HCT116 (cell line): ENCODE measurements around the gene STK35. TPM values are rescaled to one million over a fixed set of nuclear protein-coding genes. Genes with fewer than 3 reads are reported as not detected.

ENCODE experiments used
- ATAC-seq: fragments of 200-7000 bp; cut with Tn5 transposase; 2 replicates; pipeline ENCODE4 v1.9.1; 2020; ENCODE audit warnings: mild to moderate bottlenecking, moderate library complexity
- BruUV-seq: library from RNA; stranded (reverse); fragments of 400-500 nt; replicated peaks from 2 replicates; lab custom pipeline; 2021; lab: Mats Ljungman, UMichigan
- CTCF ChIA-PET: fragments of 300-600 bp; sonication (Branson Sonifier 250); formaldehyde crosslinking; loops from one replicate; lab custom pipeline; 2021; ENCODE audit warnings: antibody characterized with exemption; lab: Charles Lee
- POLR2A ChIA-PET: fragments of 300-600, 350-600 bp; sonication (Branson Sonifier 250); formaldehyde crosslinking; loops from one replicate; lab custom pipeline; 2021; ENCODE audit warnings: antibody characterized with exemption; lab: Charles Lee
- RAD21 ChIA-PET, 2 experiments: fragments of 300-600 bp; sonication (Branson Sonifier 250); formaldehyde crosslinking; loops; one replicate each; lab custom pipeline; 2023; ENCODE audit warnings: low total read pairs in 2 of 2; ENCODE audit not compliant: uncharacterized antibody in 2 of 2, unreplicated experiment in 2 of 2, low non-redundant PET in 1 of 2; lab: Charles Lee
- DNase-seq: peaks from one replicate; pipeline ENCODE4 v3.0.0-alpha.2; 2010; ENCODE audit warnings: low read depth, low spot score
- H2AFZ ChIP-seq: fragments of 200-600 bp; shearing (Covaris generic), sonication (generic); 2 replicates; pipeline ENCODE4 v1.6.1; 2017; ENCODE audit warnings: low read depth, mixed run types, mixed read lengths, antibody characterized with exemption, low read length; ENCODE audit not compliant: poor library complexity, severe bottlenecking
- H3K27ac ChIP-seq: 2 replicates; pipeline ENCODE4 v1.5.1; 2012; ENCODE audit warnings: low read depth, low read length
- H3K27me3 ChIP-seq: fragments of 200-600 bp; sonication (generic); 2 replicates; pipeline ENCODE4 v1.6.1; 2016; ENCODE audit warnings: mixed run types, low read length, mixed read lengths; ENCODE audit not compliant: insufficient read depth
- H3K36me3 ChIP-seq, 2 experiments: fragments of 200-500 bp in 1 of 2; fragments of 200-600 bp in 1 of 2; sonication (Bioruptor generic) in 1 of 2; sonication (generic) in 1 of 2; 2 replicates each; pipeline versions ENCODE4 v1.5.1 to v1.6.1; 2014 to 2016; ENCODE audit warnings: low read length in 2 of 2, inconsistent platforms in 1 of 2, mixed read lengths in 1 of 2, mixed run types in 1 of 2; ENCODE audit not compliant: insufficient read depth in 2 of 2, control insufficient read depth in 1 of 2
- H3K4me1 ChIP-seq, 2 experiments: fragments of 200-600 bp in 1 of 2; sonication (generic) in 1 of 2; 2 replicates each; pipeline versions ENCODE4 v1.5.1 to v1.6.1; 2012 to 2017; ENCODE audit warnings: low read length in 2 of 2, inconsistent platforms in 1 of 2, mild to moderate bottlenecking in 1 of 2, mixed read lengths in 1 of 2, mixed run types in 1 of 2, moderate library complexity in 1 of 2; ENCODE audit not compliant: insufficient read depth in 2 of 2, control insufficient read depth in 1 of 2
- H3K4me2 ChIP-seq: fragments of 200-600 bp; sonication (generic); 2 replicates; pipeline ENCODE4 v1.6.1; 2017; ENCODE audit warnings: mixed run types, low read length, mixed read lengths
- H3K4me3 ChIP-seq, 2 experiments: fragments of 200-600 bp in 1 of 2; sonication (generic) in 1 of 2; replicated peaks in 1 of 2; 2 replicates each; pipeline ENCODE4 v1.5.1; 2011 to 2016; ENCODE audit warnings: low read length in 2 of 2, control low read depth in 1 of 2, low read depth in 1 of 2, mild to moderate bottlenecking in 1 of 2, mixed read lengths in 1 of 2, mixed run types in 1 of 2
- H3K79me2 ChIP-seq: fragments of 200-600 bp; sonication (generic); 2 replicates; pipeline ENCODE4 v1.6.1; 2017; ENCODE audit warnings: mild to moderate bottlenecking, mixed run types, low read length, moderate library complexity, mixed read lengths; ENCODE audit not compliant: insufficient read depth
- H3K9ac ChIP-seq: fragments of 200-600 bp; sonication (generic); 2 replicates; pipeline ENCODE4 v1.6.1; 2016; ENCODE audit warnings: low read length, mixed read lengths
- H3K9me2 ChIP-seq: fragments of 200-600 bp; sonication (generic), shearing (Covaris generic); 2 replicates; pipeline ENCODE4 v1.6.1; 2017; ENCODE audit warnings: mixed run types, mild to moderate bottlenecking, moderate library complexity; ENCODE audit not compliant: insufficient read depth
- H3K9me3 ChIP-seq, 2 experiments: fragments of 200-500 bp in 1 of 2; fragments of 200-600 bp in 1 of 2; sonication (Bioruptor generic) in 1 of 2; sonication (generic) in 1 of 2; 2 replicates each; pipeline ENCODE4 v1.6.1; 2014 to 2017; ENCODE audit warnings: low read length in 2 of 2, mixed read lengths in 2 of 2, inconsistent platforms in 1 of 2, low read depth in 1 of 2, mild to moderate bottlenecking in 1 of 2, mixed run types in 1 of 2, moderate library complexity in 1 of 2; ENCODE audit not compliant: control insufficient read depth in 1 of 2, insufficient read depth in 1 of 2
- H4K20me1 ChIP-seq: fragments of 200-600 bp; sonication (generic), shearing (Covaris generic); 2 replicates; pipeline ENCODE4 v1.6.1; 2017; ENCODE audit warnings: mixed run types, mild to moderate bottlenecking, moderate library complexity; ENCODE audit not compliant: insufficient read depth
- EZH2phosphoT487 ChIP-seq: fragments of 200-600 bp; IDR thresholded peaks from 2 replicates; pipeline ENCODE4 v1.6.1; 2018; ENCODE audit warnings: antibody characterized with exemption, borderline replicate concordance
- JUND ChIP-seq: IDR thresholded peaks from 2 replicates; pipeline ENCODE4 v1.6.1; 2012
- SIN3A ChIP-seq: IDR thresholded peaks from 2 replicates; pipeline ENCODE4 v1.6.1; 2012; ENCODE audit warnings: low read depth
- TCF7L2 ChIP-seq: IDR thresholded peaks from 2 replicates; pipeline ENCODE4 v1.7.0; 2011; ENCODE audit warnings: borderline replicate concordance, inconsistent platforms; ENCODE audit not compliant: insufficient read depth, insufficient read length; ENCODE audit errors: extremely low read depth
- YY1 ChIP-seq: IDR thresholded peaks from 2 replicates; pipeline ENCODE4 v1.6.1; 2011; ENCODE audit warnings: low read length, low read depth, moderate library complexity, mild to moderate bottlenecking; ENCODE audit not compliant: insufficient replicate concordance; ENCODE audit errors: extremely low read depth
- intact Hi-C: fragments of 100-400 bp; cut with micrococcal nuclease; formaldehyde crosslinking; loops from 2 replicates; pipeline ENCODE4 v1.10.0; 2022
- total RNA-seq: library from RNA; stranded (reverse); gene quantifications from one replicate; pipeline ENCODE4 v1.2.1, GENCODE V29; 2021; ENCODE audit not compliant: unreplicated experiment

The STK35 gene
- total RNA-seq, 1 experiment from 2014 or later: 32.8 TPM

DNA sequence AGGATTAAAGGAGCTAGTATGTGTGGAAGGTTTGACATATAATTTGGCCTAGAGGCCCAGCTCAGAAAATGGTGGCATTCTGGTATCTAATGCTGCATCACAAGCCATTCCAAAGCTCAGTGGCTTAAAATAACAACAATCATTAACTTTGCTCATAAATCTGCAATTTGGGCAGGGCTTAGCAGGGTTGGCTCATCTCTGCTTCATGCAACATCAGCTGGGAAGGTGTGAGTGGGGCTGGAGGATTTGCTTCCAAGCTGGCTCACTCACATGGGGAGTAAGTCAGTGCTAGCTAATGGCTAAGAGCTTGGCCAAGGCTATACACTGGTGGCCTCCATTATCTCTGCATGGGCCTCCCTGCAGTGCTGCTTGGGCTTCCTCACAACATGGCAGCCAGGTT, 48.0 kb upstream of the STK35 start:
- Histone ChIP-seq H3K4me1 (no peaks in the 10 kb centered on the region), H4K20me1 (no peaks in the 10 kb centered on the region), H3K27me3 (peaks cover 43% of the 10 kb centered on the region), H3K9ac (no peak overlapping the region), H3K9me2 (no peaks in the 10 kb centered on the region), H3K4me2 (no peak overlapping the region), H3K79me2 (no peaks in the 10 kb centered on the region), H3K27ac (no peak overlapping the region), H3K4me3 (no peak overlapping the region), H2AFZ (no peak overlapping the region), H3K9me3 (peaks cover 0 to 5% of the 10 kb centered on the region in 2 experiments; a peak in 2 of 4 replicates), H3K36me3 (no peaks in the 10 kb centered on the region)
- ChIA-PET POLR2A (no interaction called here), CTCF (no interaction called here), RAD21 (no interaction called here)
- no peak for ATAC-seq
- no peak for DNase-seq
- TF ChIP-seq SIN3A (no peak), EZH2phosphoT487 (no peak), YY1 (no peak), JUND (no peak)
- no TSS peak for BruUV-seq
- intact Hi-C loops: no loop called here

DNA sequence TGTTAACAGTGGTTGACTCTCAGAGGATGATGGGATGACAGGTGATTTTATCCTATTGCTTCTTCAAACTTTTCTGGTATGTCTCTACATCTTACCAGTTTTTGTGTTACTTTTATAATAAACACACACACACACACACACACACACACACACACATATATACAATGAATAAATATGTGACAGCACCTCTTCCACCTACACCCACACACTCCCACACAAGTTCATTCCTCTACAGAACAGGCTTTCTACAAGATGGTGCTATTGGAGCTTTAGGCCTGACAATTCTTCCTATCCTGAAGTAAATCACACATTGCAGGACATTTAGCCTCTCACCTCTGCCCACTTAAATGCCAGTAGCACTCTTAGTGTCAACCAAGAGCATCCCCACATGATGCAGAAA, 46.7 kb upstream of the STK35 start:
- DNase-seq (no peak), ATAC-seq (no peak)
- TF ChIP-seq TCF7L2: no peak
- H3K9ac ChIP-seq: no peak overlapping the region
- peaks cover 32% of the 10 kb centered on the region; the same call in 1 of the 2 replicates for H3K27me3 ChIP-seq
- no peaks in the 10 kb centered on the region for H3K4me1 ChIP-seq
- POLR2A ChIA-PET: no interaction called here
- H3K4me3 ChIP-seq: no peak overlapping the region
- peaks cover 0 to 5% of the 10 kb centered on the region in 2 experiments; a peak in 2 of 4 replicates for H3K9me3 ChIP-seq
- intact Hi-C loops: no loop called here
- H3K27ac ChIP-seq: no peak overlapping the region
- CTCF ChIA-PET: no interaction called here
- no peaks in the 10 kb centered on the region for H3K9me2 ChIP-seq
- BruUV-seq: no TSS peak
- H2AFZ ChIP-seq: no peak overlapping the region
- no peaks in the 10 kb centered on the region for H3K36me3 ChIP-seq
- no peak overlapping the region for H3K4me2 ChIP-seq
- H4K20me1 ChIP-seq: no peaks in the 10 kb centered on the region
- RAD21 ChIA-PET: no interaction called here
- no peaks in the 10 kb centered on the region for H3K79me2 ChIP-seq
